GM19328 (cell line): ENCODE data around the gene THSD4.
"Not testable (repeated sequence)": the region's sequence is repeated elsewhere in the genome, so short reads cannot be mapped to it uniquely, and the experiment has no call there.

Source experiments
- ATAC-seq: cut with Tn5 transposase; IDR thresholded peaks from one replicate; pipeline ENCODE4 v1.9.1; 2021; ENCODE audit warnings: mild to moderate bottlenecking, moderate library complexity; ENCODE audit not compliant: unreplicated experiment

Gene THSD4

GRCh38 chr15:71718116-71718910 lies 603.0 kb downstream of the THSD4 start:
- ATAC-seq: no peak

GRCh38 chr15:71723344-71723743 lies 608.1 kb downstream of the THSD4 start:
- no peak for ATAC-seq

- ATAC-seq: not testable (repeated sequence)
Measured at GRCh38 chr15:71725207-71725955, 610.1 kb downstream of the THSD4 start.

- no peak for ATAC-seq
Measured at GRCh38 chr15:71728881-71729280, 613.6 kb downstream of the THSD4 start.

- ATAC-seq: no peak
Measured at GRCh38 chr15:71729319-71729718, 614.0 kb downstream of the THSD4 start.

- ATAC-seq: no peak
Measured at GRCh38 chr15:71730277-71731144, 615.2 kb downstream of the THSD4 start.

GRCh38 chr15:71732636-71733035 lies 617.4 kb downstream of the THSD4 start:
- no peak for ATAC-seq

GRCh38 chr15:71733122-71733521 lies 617.9 kb downstream of the THSD4 start:
- ATAC-seq: no peak

- no peak for ATAC-seq
Measured at GRCh38 chr15:71734709-71735384, 619.6 kb downstream of the THSD4 start.

GRCh38 chr15:71735385-71735757 lies 620.1 kb downstream of the THSD4 start:
- no peak for ATAC-seq

- no peak for ATAC-seq
Measured at GRCh38 chr15:71736286-71736947, 621.1 kb downstream of the THSD4 start.

GRCh38 chr15:71737761-71738160 lies 622.5 kb downstream of the THSD4 start:
- ATAC-seq: no peak

GRCh38 chr15:71739355-71739754 lies 624.1 kb downstream of the THSD4 start:
- no peak for ATAC-seq

GRCh38 chr15:71742964-71743363 lies 627.7 kb downstream of the THSD4 start:
- ATAC-seq: no peak

GRCh38 chr15:71743861-71744382 lies 628.7 kb downstream of the THSD4 start:
- no peak for ATAC-seq

GRCh38 chr15:71746719-71747118 lies 631.4 kb downstream of the THSD4 start:
- no peak for ATAC-seq

- ATAC-seq: no peak
Measured at GRCh38 chr15:71747128-71748083, 632.1 kb downstream of the THSD4 start.

- no peak for ATAC-seq
Measured at GRCh38 chr15:71748293-71748718, 633.0 kb downstream of the THSD4 start.

- ATAC-seq: no peak
Measured at GRCh38 chr15:71749500-71749899, 634.2 kb downstream of the THSD4 start.
